Smooth muscle cell (in vitro differentiated cells): ENCODE data around the gene TRPM6. TPM values are rescaled to one million over a fixed set of nuclear protein-coding genes. Genes with fewer than 3 reads are reported as not detected.

Experiments used
- DNase-seq: peaks from one replicate; lab custom pipeline; 2025; ENCODE audit not compliant: unreplicated experiment; lab: John Stamatoyannopoulos, UW
- H2AFZ ChIP-seq: fragments of 200-600 bp; sonication (generic); 2 replicates; pipeline ENCODE4 v1.6.0; 2016; ENCODE audit warnings: antibody characterized with exemption, low read depth, mild to moderate bottlenecking
- H3F3A ChIP-seq: fragments of 200-600 bp; sonication (generic); 2 replicates; pipeline ENCODE4 v1.6.0; 2017; ENCODE audit warnings: antibody characterized with exemption, low read depth
- H3K27ac ChIP-seq: fragments of 200-600 bp; sonication (generic); 2 replicates; pipeline ENCODE4 v1.5.1; 2016; ENCODE audit warnings: low read depth, mild to moderate bottlenecking
- H3K27me3 ChIP-seq: fragments of 200-600 bp; sonication (generic); 2 replicates; pipeline ENCODE4 v1.6.1; 2016; ENCODE audit warnings: low read depth, mild to moderate bottlenecking
- H3K36me3 ChIP-seq: fragments of 200-600 bp; sonication (generic); 2 replicates; pipeline ENCODE4 v1.5.1; 2016; ENCODE audit warnings: low read depth
- H3K4me1 ChIP-seq: fragments of 200-600 bp; sonication (generic); 2 replicates; pipeline ENCODE4 v1.5.1; 2016; ENCODE audit warnings: low read depth
- H3K4me2 ChIP-seq: fragments of 200-600 bp; sonication (generic); 2 replicates; pipeline ENCODE4 v1.6.0; 2016; ENCODE audit warnings: mild to moderate bottlenecking
- H3K4me3 ChIP-seq: fragments of 200-600 bp; sonication (generic); 2 replicates; pipeline ENCODE4 v1.5.1; 2016; ENCODE audit warnings: mild to moderate bottlenecking
- H3K79me2 ChIP-seq: fragments of 200-600 bp; sonication (generic); 2 replicates; pipeline ENCODE4 v1.6.0; 2016; ENCODE audit warnings: low read depth, mild to moderate bottlenecking
- H3K9ac ChIP-seq: fragments of 200-600 bp; sonication (generic); 2 replicates; pipeline ENCODE4 v1.6.0; 2016; ENCODE audit warnings: low read depth
- H3K9me3 ChIP-seq: fragments of 200-600 bp; sonication (generic); replicated peaks from 2 replicates; pipeline ENCODE4 v1.5.1; 2016; ENCODE audit warnings: low read depth
- H4K20me1 ChIP-seq: fragments of 200-600 bp; sonication (generic); 2 replicates; pipeline ENCODE4 v1.6.0; 2016; ENCODE audit warnings: low read depth
- CTCF ChIP-seq: fragments of 200-600 bp; sonication (generic); IDR thresholded peaks from 2 replicates; pipeline ENCODE4 v1.5.1; 2017; ENCODE audit warnings: borderline replicate concordance, mild to moderate bottlenecking, antibody characterized with exemption; ENCODE audit not compliant: insufficient read depth, poor library complexity, severe bottlenecking
- WGBS: methylation state at CpG from one replicate; pipeline ENCODE4 v1.1.7; 2016; ENCODE audit warnings: low lambda C conversion rate; 5-methylcytosine and 5-hydroxymethylcytosine counted together
- polyA plus RNA-seq: library from polyadenylated mRNA; unstranded; fragments of >200 nt; fragmentation: Nextera tagmentation; extraction: Ambion mirVana; gene quantifications from 2 replicates; pipeline ENCODE4 v1.2.1, GENCODE V29; 2016
- total RNA-seq: library from RNA; depleted of rRNA; stranded (reverse); fragments of >200 nt; gene quantifications from 2 replicates; pipeline ENCODE4 v1.2.3, GENCODE V29; 2014

TRPM6 gene, protein sequence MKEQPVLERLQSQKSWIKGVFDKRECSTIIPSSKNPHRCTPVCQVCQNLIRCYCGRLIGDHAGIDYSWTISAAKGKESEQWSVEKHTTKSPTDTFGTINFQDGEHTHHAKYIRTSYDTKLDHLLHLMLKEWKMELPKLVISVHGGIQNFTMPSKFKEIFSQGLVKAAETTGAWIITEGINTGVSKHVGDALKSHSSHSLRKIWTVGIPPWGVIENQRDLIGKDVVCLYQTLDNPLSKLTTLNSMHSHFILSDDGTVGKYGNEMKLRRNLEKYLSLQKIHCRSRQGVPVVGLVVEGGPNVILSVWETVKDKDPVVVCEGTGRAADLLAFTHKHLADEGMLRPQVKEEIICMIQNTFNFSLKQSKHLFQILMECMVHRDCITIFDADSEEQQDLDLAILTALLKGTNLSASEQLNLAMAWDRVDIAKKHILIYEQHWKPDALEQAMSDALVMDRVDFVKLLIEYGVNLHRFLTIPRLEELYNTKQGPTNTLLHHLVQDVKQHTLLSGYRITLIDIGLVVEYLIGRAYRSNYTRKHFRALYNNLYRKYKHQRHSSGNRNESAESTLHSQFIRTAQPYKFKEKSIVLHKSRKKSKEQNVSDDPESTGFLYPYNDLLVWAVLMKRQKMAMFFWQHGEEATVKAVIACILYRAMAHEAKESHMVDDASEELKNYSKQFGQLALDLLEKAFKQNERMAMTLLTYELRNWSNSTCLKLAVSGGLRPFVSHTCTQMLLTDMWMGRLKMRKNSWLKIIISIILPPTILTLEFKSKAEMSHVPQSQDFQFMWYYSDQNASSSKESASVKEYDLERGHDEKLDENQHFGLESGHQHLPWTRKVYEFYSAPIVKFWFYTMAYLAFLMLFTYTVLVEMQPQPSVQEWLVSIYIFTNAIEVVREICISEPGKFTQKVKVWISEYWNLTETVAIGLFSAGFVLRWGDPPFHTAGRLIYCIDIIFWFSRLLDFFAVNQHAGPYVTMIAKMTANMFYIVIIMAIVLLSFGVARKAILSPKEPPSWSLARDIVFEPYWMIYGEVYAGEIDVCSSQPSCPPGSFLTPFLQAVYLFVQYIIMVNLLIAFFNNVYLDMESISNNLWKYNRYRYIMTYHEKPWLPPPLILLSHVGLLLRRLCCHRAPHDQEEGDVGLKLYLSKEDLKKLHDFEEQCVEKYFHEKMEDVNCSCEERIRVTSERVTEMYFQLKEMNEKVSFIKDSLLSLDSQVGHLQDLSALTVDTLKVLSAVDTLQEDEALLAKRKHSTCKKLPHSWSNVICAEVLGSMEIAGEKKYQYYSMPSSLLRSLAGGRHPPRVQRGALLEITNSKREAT (N-terminal part only)
- total RNA-seq (0.04 and 0.13 TPM in 2 replicates), polyA plus RNA-seq (0.19 TPM in 1 of 2 replicates, not detected in the other)

DNA sequence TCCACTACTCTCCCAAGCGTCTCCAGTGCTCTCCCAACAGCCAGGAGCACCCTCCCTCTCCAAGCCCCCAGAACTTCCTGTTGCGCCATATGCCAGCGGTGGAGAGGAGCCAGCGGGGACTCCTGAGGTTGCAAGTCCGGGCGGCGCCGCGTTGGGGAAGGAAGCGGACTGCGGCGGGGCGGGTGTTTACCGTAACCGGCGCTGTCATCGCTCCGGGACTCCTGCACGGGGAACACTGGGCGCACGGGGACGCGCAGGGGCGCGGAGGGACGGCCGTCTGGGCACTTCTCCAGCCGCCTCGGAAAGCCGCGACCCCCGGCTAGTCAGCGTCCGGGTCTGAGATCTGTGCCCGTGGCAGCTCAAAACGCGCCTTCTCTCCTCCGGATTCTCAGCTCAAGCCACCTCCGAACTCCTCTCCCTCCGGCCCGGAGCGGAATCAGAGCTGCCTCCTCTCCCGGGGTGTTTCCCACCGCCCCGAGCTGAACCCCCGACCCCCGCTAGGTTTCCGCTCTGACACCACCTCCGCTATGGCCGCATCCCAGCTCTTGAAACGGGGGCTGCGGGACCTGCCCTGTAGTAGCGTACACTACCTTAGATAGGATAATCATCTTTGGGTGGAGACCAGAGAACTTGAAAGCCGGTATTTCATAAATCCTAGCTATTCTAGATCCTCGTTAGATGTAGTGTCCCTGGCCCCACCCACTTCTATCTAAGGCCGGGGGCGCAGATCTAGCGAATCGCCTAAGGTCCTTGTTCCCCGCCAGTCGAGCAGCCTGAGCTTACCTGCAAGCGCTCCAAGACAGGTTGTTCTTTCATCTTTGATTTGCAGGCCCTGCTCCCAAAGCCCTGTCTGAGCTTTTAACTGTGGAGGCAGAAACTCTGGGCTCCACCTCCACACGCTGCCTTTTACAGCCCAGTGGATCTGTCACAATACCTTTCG, at the start of gene TRPM6:
Gene TRPM6 (minus strand): TSS at position 881 of the 940 bp plus-strand sequence. CDS start 65 bp downstream, at position 816.
- no peak within 1 kb of the TSS for H3K27ac ChIP-seq
- peak within 1 kb of the TSS; percentile 4 for H3K9ac ChIP-seq
- peak within 1 kb of the TSS; percentile 93 for H3K4me2 ChIP-seq
- WGBS: 5% methylated on average over 44 of the region's 64 CpGs
- H3K36me3 ChIP-seq: no peaks in the 10 kb centered on the region
- H3K4me3 ChIP-seq: peak within 1 kb of the TSS; percentile 76
- H3K4me1 ChIP-seq: no peaks in the 10 kb centered on the region
- TF ChIP-seq CTCF: no peak
- H3F3A ChIP-seq: no peaks in the 10 kb centered on the region
- H3K9me3 ChIP-seq: no peaks in the 10 kb centered on the region
- peak; percentile 29 for DNase-seq
- peak within 1 kb of the TSS; percentile 96 for H2AFZ ChIP-seq
- H4K20me1 ChIP-seq: no peaks in the 10 kb centered on the region
- no peaks in the 10 kb centered on the region for H3K79me2 ChIP-seq
- H3K27me3 ChIP-seq: peaks cover 3% of the 10 kb centered on the region

DNA sequence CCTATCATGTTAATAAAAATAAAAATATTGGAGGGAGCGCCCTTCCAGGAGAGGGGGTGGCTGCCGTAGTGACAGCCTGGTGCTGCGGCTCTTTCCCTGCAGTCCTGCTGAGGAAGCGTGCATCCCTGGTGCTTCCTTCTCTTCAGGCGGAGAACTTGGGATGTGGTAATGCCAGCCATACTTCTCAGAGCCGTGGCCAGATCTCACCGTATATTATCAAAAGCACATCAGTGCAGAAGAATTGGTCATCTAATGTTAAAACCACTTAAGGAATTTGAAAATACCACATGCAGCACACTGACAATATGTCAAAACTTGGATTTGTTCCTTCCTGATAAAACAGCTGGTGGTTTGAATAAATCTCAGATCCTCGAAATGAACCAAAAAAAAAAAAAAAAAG, 47.3 kb upstream of the TRPM6 start:
- H3K4me1 ChIP-seq: no peaks in the 10 kb centered on the region
- no peak overlapping the region for H3K27ac ChIP-seq
- no peaks in the 10 kb centered on the region for H3K79me2 ChIP-seq
- H3K27me3 ChIP-seq: no peaks in the 10 kb centered on the region
- no peak for TF ChIP-seq CTCF
- H3K9ac ChIP-seq: no peak overlapping the region
- no peaks in the 10 kb centered on the region for H3K36me3 ChIP-seq
- H3K4me3 ChIP-seq: no peak overlapping the region
- no peaks in the 10 kb centered on the region for H3F3A ChIP-seq
- WGBS: 86% methylated on average over 8 of the region's 8 CpGs
- no peak overlapping the region for H3K4me2 ChIP-seq
- no peaks in the 10 kb centered on the region for H3K9me3 ChIP-seq
- DNase-seq: no peak
- H4K20me1 ChIP-seq: no peaks in the 10 kb centered on the region
- H2AFZ ChIP-seq: no peak overlapping the region

- Histone ChIP-seq H3F3A (no peaks in the 10 kb centered on the region), H3K36me3 (no peaks in the 10 kb centered on the region), H3K27me3 (no peaks in the 10 kb centered on the region), H3K79me2 (no peaks in the 10 kb centered on the region), H3K4me1 (no peaks in the 10 kb centered on the region), H3K27ac (no peak overlapping the region), H3K4me3 (no peak overlapping the region), H3K4me2 (no peak overlapping the region), H3K9ac (no peak overlapping the region), H2AFZ (no peak overlapping the region), H4K20me1 (no peaks in the 10 kb centered on the region), H3K9me3 (no peaks in the 10 kb centered on the region)
- no peak for TF ChIP-seq CTCF
- DNase-seq: no peak
- WGBS: 100% methylated on average over 1 of the region's 1 CpG
Observed at GRCh38 chr9:74921737-74922136, 34.0 kb upstream of the TRPM6 start.
